WTC11 (cell line): ENCODE measurements around the gene ZNF821.

ENCODE experiments used
- ATF2 ChIP-seq: sonication (generic); formaldehyde crosslinking; IDR thresholded peaks from 2 replicates; pipeline ENCODE4 v1.8.1; 2022; ENCODE audit warnings: low read depth, missing genetic modification reagents, borderline replicate concordance
- CTCF ChIP-seq: fragments of 200-600 bp; IDR thresholded peaks from 2 replicates; pipeline ENCODE4 v1.8.0; 2022; ENCODE audit warnings: antibody characterized with exemption
- E2F1 ChIP-seq: sonication (generic); formaldehyde crosslinking; IDR thresholded peaks from 2 replicates; pipeline ENCODE4 v1.8.0; 2022; ENCODE audit warnings: mild to moderate bottlenecking, missing genetic modification reagents
- NR3C1 ChIP-seq: sonication (generic); formaldehyde crosslinking; conservative IDR thresholded peaks from 2 replicates; pipeline ENCODE4 v1.8.1; 2023; ENCODE audit warnings: low read depth, mild to moderate bottlenecking, missing genetic modification reagents
- PRDM15 ChIP-seq: sonication (generic); formaldehyde crosslinking; IDR thresholded peaks from 2 replicates; pipeline ENCODE4 v1.8.0; 2022; ENCODE audit warnings: missing genetic modification reagents
- TF ChIP-seq, protein P1 (sequence below): sonication (generic); formaldehyde crosslinking; IDR thresholded peaks from 2 replicates; pipeline ENCODE4 v1.8.0; 2022; ENCODE audit warnings: mild to moderate bottlenecking, missing genetic modification reagents
- TF ChIP-seq, protein P2 (sequence below): sonication (generic); formaldehyde crosslinking; IDR thresholded peaks from 2 replicates; pipeline ENCODE4 v1.8.0; 2022; ENCODE audit warnings: mild to moderate bottlenecking, missing genetic modification reagents

DNA sequence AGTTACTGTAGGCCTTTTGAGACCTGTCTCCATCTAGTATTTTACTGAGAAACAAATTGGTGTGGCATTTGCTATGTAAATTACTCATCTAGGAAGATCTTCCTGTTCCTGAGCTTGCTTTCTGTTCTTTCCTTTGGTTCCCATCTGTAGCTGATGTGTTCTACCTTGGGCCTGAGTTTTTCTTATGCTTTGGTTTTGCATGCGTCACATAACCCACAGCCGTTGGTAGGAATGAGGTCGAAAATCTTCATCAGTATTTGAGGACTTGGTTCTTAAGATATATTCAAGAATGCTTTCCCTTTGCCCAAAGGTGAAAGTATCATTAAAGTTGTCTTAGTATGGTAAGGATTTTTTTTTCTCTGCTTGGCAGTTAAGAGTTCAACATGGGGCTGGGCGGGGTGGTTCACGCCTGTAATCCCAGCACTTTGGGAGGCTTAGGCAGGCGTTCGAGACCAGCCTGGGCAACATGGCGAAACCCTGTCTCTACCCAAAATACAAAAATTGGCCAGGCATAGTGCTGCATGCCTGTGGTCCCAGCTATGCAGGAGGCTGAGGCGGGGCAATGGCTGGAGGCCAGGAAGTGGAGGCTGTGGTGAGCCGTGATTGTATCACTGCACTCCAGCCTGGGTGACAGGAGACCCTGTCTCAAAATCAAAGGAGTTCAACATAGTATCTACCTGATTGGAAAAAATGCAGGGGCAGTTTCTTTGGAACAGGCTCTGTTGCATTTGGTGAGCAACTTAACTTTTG lies 40.1 kb upstream of the ZNF821 start:
- TF ChIP-seq, protein P1, sequence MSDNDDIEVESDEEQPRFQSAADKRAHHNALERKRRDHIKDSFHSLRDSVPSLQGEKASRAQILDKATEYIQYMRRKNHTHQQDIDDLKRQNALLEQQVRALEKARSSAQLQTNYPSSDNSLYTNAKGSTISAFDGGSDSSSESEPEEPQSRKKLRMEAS (CRISPR knock-in tag): no peak
- TF ChIP-seq NR3C1: no peak
- no peak for TF ChIP-seq ATF2 (CRISPR knock-in tag)
- no peak for TF ChIP-seq CTCF
- no peak for TF ChIP-seq PRDM15 (CRISPR knock-in tag)
- no peak for TF ChIP-seq E2F1
- TF ChIP-seq, protein P2, sequence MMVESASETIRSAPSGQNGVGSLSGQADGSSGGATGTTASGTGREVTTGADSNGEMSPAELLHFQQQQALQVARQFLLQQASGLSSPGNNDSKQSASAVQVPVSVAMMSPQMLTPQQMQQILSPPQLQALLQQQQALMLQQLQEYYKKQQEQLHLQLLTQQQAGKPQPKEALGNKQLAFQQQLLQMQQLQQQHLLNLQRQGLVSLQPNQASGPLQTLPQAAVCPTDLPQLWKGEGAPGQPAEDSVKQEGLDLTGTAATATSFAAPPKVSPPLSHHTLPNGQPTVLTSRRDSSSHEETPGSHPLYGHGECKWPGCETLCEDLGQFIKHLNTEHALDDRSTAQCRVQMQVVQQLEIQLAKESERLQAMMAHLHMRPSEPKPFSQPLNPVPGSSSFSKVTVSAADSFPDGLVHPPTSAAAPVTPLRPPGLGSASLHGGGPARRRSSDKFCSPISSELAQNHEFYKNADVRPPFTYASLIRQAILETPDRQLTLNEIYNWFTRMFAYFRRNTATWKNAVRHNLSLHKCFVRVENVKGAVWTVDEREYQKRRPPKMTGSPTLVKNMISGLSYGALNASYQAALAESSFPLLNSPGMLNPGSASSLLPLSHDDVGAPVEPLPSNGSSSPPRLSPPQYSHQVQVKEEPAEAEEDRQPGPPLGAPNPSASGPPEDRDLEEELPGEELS: no peak
